ENCODE data around the gene ARHGEF9.

GRCh38 chrX:63708801-63709200 lies 76.2 kb downstream of the ARHGEF9 start:
- TF ChIP-seq CTCF (IDR thresholded peaks at IDR 0.05), result no peak
- TF ChIP-seq POLR2A (IDR thresholded peaks at IDR 0.05), result no peak

Measured in adrenal gland (tissue), 5 donors.